Measurements from ENCODE around the gene ERCC6L2. TPM values are rescaled to one million over a fixed set of nuclear protein-coding genes. Genes with fewer than 3 reads are reported as not detected.

Gene ERCC6L2
- polyA plus RNA-seq, 1 donor from 2014 or later: 72.6 TPM

GRCh38 chr9:95974389-95974788 is 98.9 kb downstream of the ERCC6L2 start:
- no peaks in the 10 kb centered on the region for H3K79me2 ChIP-seq (replicated peaks; ENCODE audit: insufficient read depth, low read length)
- no peaks in the 10 kb centered on the region for H3K27me3 ChIP-seq (ENCODE audit: insufficient read depth, low read depth, low read length)

GRCh38 chr9:95977371-95977770 is 101.9 kb downstream of the ERCC6L2 start:
- Histone ChIP-seq H3K27ac (ENCODE audit: low read length) (no peak overlapping the region), H3K4me2 (ENCODE audit: low read length) (no peak overlapping the region), H3K9ac (ENCODE audit: low read length) (no peak overlapping the region), H3K27me3 (ENCODE audit: insufficient read depth, low read depth, low read length) (no peaks in the 10 kb centered on the region), H3K79me2 (replicated peaks; ENCODE audit: insufficient read depth, low read length) (no peaks in the 10 kb centered on the region), H3K9me3 (ENCODE audit: low read length) (no peaks in the 10 kb centered on the region), H3K9me2 (ENCODE audit: insufficient read depth, low read length) (no peaks in the 10 kb centered on the region), H2AFZ (ENCODE audit: low read depth, low read length) (no peak overlapping the region), H3K36me3 (ENCODE audit: insufficient read depth, low read length) (peaks cover 13% of the 10 kb centered on the region), H3K4me3 (ENCODE audit: low read length) (no peak overlapping the region), H3F3A (ENCODE audit: insufficient read depth, low read length, poor library complexity, severe bottlenecking) (no peaks in the 10 kb centered on the region), H4K20me1 (ENCODE audit: insufficient read depth) (no peaks in the 10 kb centered on the region)
- no peak for TF ChIP-seq TAF1 (IDR thresholded peaks at IDR 0.05; ENCODE audit: low read depth)

More at GRCh38 chr9:95974389-95974788, 98.9 kb downstream of the ERCC6L2 start:
- H3F3A ChIP-seq (ENCODE audit: insufficient read depth, low read length, poor library complexity, severe bottlenecking): no peaks in the 10 kb centered on the region
- H3K9ac ChIP-seq (ENCODE audit: low read length): no peak overlapping the region
- no peak overlapping the region for H2AFZ ChIP-seq (ENCODE audit: low read depth, low read length)
- no peak overlapping the region for H3K27ac ChIP-seq (ENCODE audit: low read length)
- H3K4me2 ChIP-seq (ENCODE audit: low read length): no peak overlapping the region
- TF ChIP-seq TAF1 (IDR thresholded peaks at IDR 0.05; ENCODE audit: low read depth) (no peak), REST (IDR thresholded peaks at IDR 0.05; ENCODE audit: borderline replicate concordance) (no peak), CTCF (IDR thresholded peaks at IDR 0.05; ENCODE audit: poor library complexity, severe bottlenecking) (no peak), MXI1 (conservative IDR thresholded peaks at IDR 0.05; ENCODE audit: poor library complexity, severe bottlenecking) (no peak), POLR2AphosphoS5 (IDR thresholded peaks at IDR 0.05) (no peak), SMC3 (conservative IDR thresholded peaks at IDR 0.05; ENCODE audit: poor library complexity) (no peak)
- H3K4me3 ChIP-seq (ENCODE audit: low read length): no peak overlapping the region
- peaks cover 13% of the 10 kb centered on the region for H3K36me3 ChIP-seq (ENCODE audit: insufficient read depth, low read length)
- H3K9me2 ChIP-seq (ENCODE audit: insufficient read depth, low read length): no peaks in the 10 kb centered on the region
- H3K9me3 ChIP-seq (ENCODE audit: low read length): no peaks in the 10 kb centered on the region
- no peaks in the 10 kb centered on the region for H4K20me1 ChIP-seq (ENCODE audit: insufficient read depth)

- Histone ChIP-seq H3K9me3 (ENCODE audit: low read length) (no peaks in the 10 kb centered on the region), H3K4me3 (ENCODE audit: low read length) (no peak overlapping the region), H3K27me3 (ENCODE audit: insufficient read depth, low read depth, low read length) (no peaks in the 10 kb centered on the region), H3K9ac (ENCODE audit: low read length) (no peak overlapping the region), H3K9me2 (ENCODE audit: insufficient read depth, low read length) (no peaks in the 10 kb centered on the region), H3K36me3 (ENCODE audit: insufficient read depth, low read length) (peaks cover 7% of the 10 kb centered on the region), H3K27ac (ENCODE audit: low read length) (no peak overlapping the region), H3K4me2 (ENCODE audit: low read length) (no peak overlapping the region), H2AFZ (ENCODE audit: low read depth, low read length) (no peak overlapping the region), H3F3A (ENCODE audit: insufficient read depth, low read length, poor library complexity, severe bottlenecking) (no peaks in the 10 kb centered on the region), H4K20me1 (ENCODE audit: insufficient read depth) (no peaks in the 10 kb centered on the region), H3K79me2 (replicated peaks; ENCODE audit: insufficient read depth, low read length) (no peaks in the 10 kb centered on the region)
- TF ChIP-seq EZH2 (IDR thresholded peaks at IDR 0.05; ENCODE audit: borderline replicate concordance, insufficient read depth, low read length, poor library complexity, severe bottlenecking): no peak
These were observed 102.6 kb downstream of the ERCC6L2 start for GRCh38 chr9:95978106-95978505.

Measured in neural cell (in vitro differentiated cells).